Measurements from ENCODE around the gene RARRES1. TPM values are rescaled to one million over a fixed set of nuclear protein-coding genes. Genes with fewer than 3 reads are reported as not detected.

The RARRES1 gene
- total and polyA plus RNA-seq, 10 donors, result 1.8 to 20.9 (median 4.9) TPM

DNA sequence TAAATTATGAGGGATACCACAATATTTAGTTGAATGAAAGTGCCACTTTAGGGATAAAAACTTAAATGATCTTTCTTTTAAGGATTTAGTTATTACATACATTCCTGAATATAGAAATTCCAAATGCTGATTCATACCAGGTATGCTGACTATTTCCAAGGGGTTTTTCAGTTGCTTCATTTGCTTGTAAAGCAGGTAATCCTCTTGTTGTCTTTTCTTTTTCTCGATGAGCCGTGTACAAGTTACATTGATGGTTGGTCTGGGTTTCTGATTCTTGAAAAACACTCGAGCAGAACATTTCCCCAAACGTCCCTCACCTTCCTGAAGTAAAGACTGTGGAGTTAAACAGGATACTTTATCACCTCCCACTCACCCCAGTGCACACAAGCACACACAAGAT is 21.7 kb downstream of the RARRES1 start:
- H3K36me3 ChIP-seq, result peaks cover 0 to 74% (median 26%) of the 10 kb centered on the region in 6 donors
- H3K27ac ChIP-seq, result no peak overlapping the region
- no peak for DNase-seq
- no peak for TF ChIP-seq POLR2AphosphoS5 (IDR thresholded peaks at IDR 0.05)
- TF ChIP-seq, protein P1, sequence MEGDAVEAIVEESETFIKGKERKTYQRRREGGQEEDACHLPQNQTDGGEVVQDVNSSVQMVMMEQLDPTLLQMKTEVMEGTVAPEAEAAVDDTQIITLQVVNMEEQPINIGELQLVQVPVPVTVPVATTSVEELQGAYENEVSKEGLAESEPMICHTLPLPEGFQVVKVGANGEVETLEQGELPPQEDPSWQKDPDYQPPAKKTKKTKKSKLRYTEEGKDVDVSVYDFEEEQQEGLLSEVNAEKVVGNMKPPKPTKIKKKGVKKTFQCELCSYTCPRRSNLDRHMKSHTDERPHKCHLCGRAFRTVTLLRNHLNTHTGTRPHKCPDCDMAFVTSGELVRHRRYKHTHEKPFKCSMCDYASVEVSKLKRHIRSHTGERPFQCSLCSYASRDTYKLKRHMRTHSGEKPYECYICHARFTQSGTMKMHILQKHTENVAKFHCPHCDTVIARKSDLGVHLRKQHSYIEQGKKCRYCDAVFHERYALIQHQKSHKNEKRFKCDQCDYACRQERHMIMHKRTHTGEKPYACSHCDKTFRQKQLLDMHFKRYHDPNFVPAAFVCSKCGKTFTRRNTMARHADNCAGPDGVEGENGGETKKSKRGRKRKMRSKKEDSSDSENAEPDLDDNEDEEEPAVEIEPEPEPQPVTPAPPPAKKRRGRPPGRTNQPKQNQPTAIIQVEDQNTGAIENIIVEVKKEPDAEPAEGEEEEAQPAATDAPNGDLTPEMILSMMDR (IDR thresholded peaks at IDR 0.05 in 8 of 11, conservative IDR thresholded peaks at IDR 0.05 in 3 of 11), result no peak
- TF ChIP-seq POLR2A (IDR thresholded peaks at IDR 0.05), result no peak
- intact Hi-C loops (cut with DNase I; ENCODE audit: low total_unique reads), result no loop called here
- no peaks in the 10 kb centered on the region for H3K9me3 ChIP-seq
- H3K4me1 ChIP-seq, result peaks cover 0 to 22% (median 2%) of the 10 kb centered on the region in 6 donors
- H3K4me3 ChIP-seq, result no peak overlapping the region
- 67 to 85% (median 77%) methylated on average over 4 of the region's 4 CpGs for WGBS, 5 donors
- H3K27me3 ChIP-seq (replicated peaks in 1 of 7), result no peaks in the 10 kb centered on the region

DNA sequence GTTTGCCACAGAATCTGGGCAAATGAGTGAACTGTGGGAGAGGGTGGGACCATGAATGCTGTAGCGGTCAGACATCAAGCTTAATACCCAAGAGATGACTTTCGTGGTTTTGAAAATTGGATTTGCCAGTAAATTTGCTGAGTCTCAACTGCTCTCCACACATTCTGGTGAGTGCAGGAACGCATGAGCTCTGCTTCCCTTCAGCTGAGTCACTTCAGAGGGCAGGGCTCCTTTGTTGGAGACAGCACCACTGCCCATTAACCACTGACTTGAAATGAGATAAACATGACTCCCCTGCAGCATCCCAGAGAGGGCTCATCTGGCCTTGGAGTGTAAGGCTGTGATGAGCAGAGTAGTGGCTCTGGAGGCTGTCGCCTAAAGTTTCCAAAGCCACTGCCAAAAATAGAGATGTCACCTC is 22.6 kb downstream of the RARRES1 start:
- TF ChIP-seq POLR2AphosphoS5 (IDR thresholded peaks at IDR 0.05) (no peak), POLR2A (IDR thresholded peaks at IDR 0.05) (no peak)
- TF ChIP-seq, protein P1 (IDR thresholded peaks at IDR 0.05 in 8 of 11, conservative IDR thresholded peaks at IDR 0.05 in 3 of 11), result no peak
- Histone ChIP-seq H3K27me3 (replicated peaks in 1 of 7) (no peaks in the 10 kb centered on the region), H3K4me3 (no peak overlapping the region), H3K9me3 (no peaks in the 10 kb centered on the region), H3K27ac (no peak overlapping the region), H3K4me1 (peaks cover 0 to 22% (median 2%) of the 10 kb centered on the region in 6 donors), H3K36me3 (peaks cover 0 to 83% (median 26%) of the 10 kb centered on the region in 6 donors)
- intact Hi-C loops (cut with DNase I; ENCODE audit: low total_unique reads), result no loop called here
- 76 to 94% (median 81%) methylated on average over 4 of the region's 4 CpGs for WGBS, 5 donors
- no peak for DNase-seq

DNA sequence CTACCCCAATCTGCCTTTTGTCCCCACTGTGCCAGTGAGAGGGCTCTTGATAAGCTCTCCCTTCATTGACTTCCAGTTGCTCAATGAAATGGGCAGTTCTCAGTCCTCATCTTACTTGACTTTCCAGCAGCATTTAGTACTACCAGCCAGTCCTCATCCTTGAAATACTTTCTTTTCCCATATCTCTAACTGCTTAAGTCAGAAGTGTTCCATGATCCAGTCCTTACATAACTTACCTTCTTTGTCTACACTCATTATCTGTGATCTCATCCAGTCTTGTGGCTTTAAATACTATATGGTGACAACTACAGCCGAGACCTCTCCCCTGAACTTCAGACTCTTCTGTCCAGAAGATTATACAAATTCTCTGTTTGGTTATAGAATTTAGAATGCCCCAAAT is 28.7 kb downstream of the RARRES1 start:
- H3K36me3 ChIP-seq, result peaks cover 0 to 50% (median 11%) of the 10 kb centered on the region in 6 donors
- no peaks in the 10 kb centered on the region for H3K9me3 ChIP-seq
- H3K4me1 ChIP-seq, result peaks cover 0 to 20% (median 2%) of the 10 kb centered on the region in 6 donors
- intact Hi-C loops (cut with DNase I; ENCODE audit: low total_unique reads), result no loop called here
- H3K4me3 ChIP-seq, result no peak overlapping the region
- H3K27ac ChIP-seq, result peak overlapping the region in 2 of 8 donors; percentile 1 to 22
- TF ChIP-seq POLR2AphosphoS5 (IDR thresholded peaks at IDR 0.05), result no peak
- TF ChIP-seq, protein P1 (IDR thresholded peaks at IDR 0.05 in 8 of 11, conservative IDR thresholded peaks at IDR 0.05 in 3 of 11), result no peak
- no peak for TF ChIP-seq POLR2A (IDR thresholded peaks at IDR 0.05)
- DNase-seq, result no peak
- WGBS, 5 donors, result 95 to 100% (median 98%) methylated on average over 1 of the region's 1 CpG
- H3K27me3 ChIP-seq (replicated peaks in 1 of 7), result no peaks in the 10 kb centered on the region

DNA sequence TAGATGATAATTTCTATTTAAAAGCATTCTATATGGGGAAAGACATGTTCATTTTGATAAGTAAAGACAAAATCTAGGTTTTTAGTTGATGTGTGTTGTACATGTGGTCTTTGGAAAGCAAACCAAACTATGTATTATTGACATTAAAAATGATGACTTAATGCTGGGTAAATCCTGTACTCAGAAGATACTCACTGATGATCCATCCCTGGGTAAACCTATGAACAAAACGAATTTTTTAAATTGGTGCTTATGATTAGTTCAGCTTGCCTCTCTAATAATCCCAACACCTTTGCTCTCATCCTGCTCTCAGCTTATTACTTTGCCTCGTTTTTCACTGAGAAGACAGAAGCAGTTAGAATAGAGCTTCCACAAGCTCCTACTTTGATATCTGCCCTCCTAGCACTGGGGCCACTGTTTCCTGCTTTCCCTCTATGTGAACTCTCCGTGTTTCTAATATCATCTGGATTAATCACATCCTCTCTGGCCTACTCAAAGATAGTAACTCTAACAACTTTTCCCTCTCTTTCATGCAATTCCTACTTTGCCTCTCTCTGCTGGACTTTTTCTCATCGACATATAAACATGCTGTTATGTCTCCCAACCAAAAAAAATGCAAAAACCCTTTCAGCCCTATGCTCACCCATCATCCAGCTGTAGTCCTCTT is 29.3 kb downstream of the RARRES1 start:
- TF ChIP-seq POLR2A (IDR thresholded peaks at IDR 0.05) (no peak), POLR2AphosphoS5 (IDR thresholded peaks at IDR 0.05) (no peak)
- TF ChIP-seq, protein P1 (IDR thresholded peaks at IDR 0.05 in 8 of 11, conservative IDR thresholded peaks at IDR 0.05 in 3 of 11), result no peak
- H3K36me3 ChIP-seq, result peaks cover 0 to 44% (median 5%) of the 10 kb centered on the region in 6 donors
- DNase-seq, result no peak
- WGBS, 5 donors, result 69 to 82% (median 73%) methylated on average over 4 of the region's 4 CpGs
- peaks cover 0 to 20% (median 2%) of the 10 kb centered on the region in 6 donors for H3K4me1 ChIP-seq
- no peaks in the 10 kb centered on the region for H3K27me3 ChIP-seq (replicated peaks in 1 of 7)
- no peak overlapping the region for H3K4me3 ChIP-seq
- H3K27ac ChIP-seq, result peak overlapping the region in 2 of 8 donors; percentile 1 to 22
- no peaks in the 10 kb centered on the region for H3K9me3 ChIP-seq
- intact Hi-C loops (cut with DNase I; ENCODE audit: low total_unique reads), result no loop called here
